ENCODE results near the gene SPOP. TPM values are rescaled to one million over a fixed set of nuclear protein-coding genes. Genes with fewer than 3 reads are reported as not detected.
A peak's percentile ranks its signal among the peaks of the same experiment; 100 is the strongest.
"Not testable (repeated sequence)": the region's sequence is repeated elsewhere in the genome, so short reads cannot be mapped to it uniquely, and the experiment has no call there.

Gene SPOP
- polyA plus RNA-seq (2013, experiment 1 of 2) = 27.3 TPM
- 25.2 TPM for polyA plus RNA-seq (2013, experiment 2 of 2)

- H3K9me3 ChIP-seq (ENCODE audit: insufficient read depth, low read depth, low read length) = peaks cover 4% of the 10 kb centered on the region; the same call in 1 of the 2 replicates
- H3K36me3 ChIP-seq (ENCODE audit: insufficient read depth, low read length) = peaks cover 10% of the 10 kb centered on the region; the same call in 1 of the 2 replicates
- H3K4me3 ChIP-seq (ENCODE audit: low read length) = peak within 1 kb of the TSS; percentile 82
- H3K4me1 ChIP-seq (ENCODE audit: insufficient read depth, low read length) = peaks cover 13% of the 10 kb centered on the region
- H3K9ac ChIP-seq (ENCODE audit: low read depth, low read length) = peak within 1 kb of the TSS; percentile 81
- 17% methylated on average over 52 of the region's 53 CpGs for WGBS
- H3K27ac ChIP-seq (ENCODE audit: low read depth, low read length) = peak within 1 kb of the TSS; percentile 92
- H3K27me3 ChIP-seq (ENCODE audit: insufficient read depth, low read length) = no peaks in the 10 kb centered on the region
Observed at GRCh38 chr17:49677933-49678847, at the start of gene SPOP. Gene SPOP, minus strand, starts transcription at chr17:49678097. Its CDS starts 55,287 bp downstream, at chr17:49622810.

GRCh38 chr17:49727380-49727779 lies 49.5 kb upstream of the SPOP start:
- Histone ChIP-seq H3K9ac (ENCODE audit: low read depth, low read length) (no peak overlapping the region), H3K36me3 (ENCODE audit: insufficient read depth, low read length) (peaks cover 17% of the 10 kb centered on the region), H3K27ac (ENCODE audit: low read depth, low read length) (no peak overlapping the region)

GRCh38 chr17:49725452-49726130 lies 47.7 kb upstream of the SPOP start:
- Histone ChIP-seq H3K36me3 (ENCODE audit: insufficient read depth, low read length) (peaks cover 30% of the 10 kb centered on the region), H3K4me3 (ENCODE audit: low read length) (no peak overlapping the region), H3K9me3 (ENCODE audit: insufficient read depth, low read depth, low read length) (no peaks in the 10 kb centered on the region), H3K27me3 (ENCODE audit: insufficient read depth, low read length) (no peaks in the 10 kb centered on the region), H3K9ac (ENCODE audit: low read depth, low read length) (no peak overlapping the region), H3K27ac (ENCODE audit: low read depth, low read length) (no peak overlapping the region), H3K4me1 (ENCODE audit: insufficient read depth, low read length) (no peaks in the 10 kb centered on the region; the same call in 1 of the 2 replicates)
- WGBS = 95% methylated on average over 7 of the region's 7 CpGs

More at GRCh38 chr17:49727380-49727779, 49.5 kb upstream of the SPOP start:
- Histone ChIP-seq H3K9me3 (ENCODE audit: insufficient read depth, low read depth, low read length) (no peaks in the 10 kb centered on the region), H3K27me3 (ENCODE audit: insufficient read depth, low read length) (no peaks in the 10 kb centered on the region), H3K4me3 (ENCODE audit: low read length) (no peak overlapping the region), H3K4me1 (ENCODE audit: insufficient read depth, low read length) (no peaks in the 10 kb centered on the region; the same call in 1 of the 2 replicates)
- WGBS = 97% methylated on average over 4 of the region's 4 CpGs

- H3K9ac ChIP-seq (ENCODE audit: low read depth, low read length); H3K4me1 ChIP-seq (ENCODE audit: insufficient read depth, low read length); H3K27ac ChIP-seq (ENCODE audit: low read depth, low read length); H3K4me3 ChIP-seq (ENCODE audit: low read length); H3K27me3 ChIP-seq (ENCODE audit: insufficient read depth, low read length); H3K9me3 ChIP-seq (ENCODE audit: insufficient read depth, low read depth, low read length): not testable (repeated sequence)
- peaks cover 40% of the 10 kb centered on the region for H3K36me3 ChIP-seq (ENCODE audit: insufficient read depth, low read length)
- WGBS = 94% methylated on average over 6 of the region's 6 CpGs
Observed at GRCh38 chr17:49724552-49724951, 46.7 kb upstream of the SPOP start.

GRCh38 chr17:49723423-49723822 lies 45.5 kb upstream of the SPOP start:
- 87% methylated on average over 8 of the region's 8 CpGs for WGBS
- H3K9ac ChIP-seq (ENCODE audit: low read depth, low read length) = no peak overlapping the region
- no peaks in the 10 kb centered on the region; the same call in 1 of the 2 replicates for H3K4me1 ChIP-seq (ENCODE audit: insufficient read depth, low read length)
- H3K9me3 ChIP-seq (ENCODE audit: insufficient read depth, low read depth, low read length) = no peaks in the 10 kb centered on the region
- H3K27me3 ChIP-seq (ENCODE audit: insufficient read depth, low read length) = no peaks in the 10 kb centered on the region
- H3K4me3 ChIP-seq (ENCODE audit: low read length) = no peak overlapping the region
- H3K27ac ChIP-seq (ENCODE audit: low read depth, low read length) = no peak overlapping the region
- H3K36me3 ChIP-seq (ENCODE audit: insufficient read depth, low read length) = peaks cover 45% of the 10 kb centered on the region

- H3K27ac ChIP-seq (ENCODE audit: low read depth, low read length) = no peak overlapping the region
- WGBS = 92% methylated on average over 3 of the region's 3 CpGs
- H3K27me3 ChIP-seq (ENCODE audit: insufficient read depth, low read length) = no peaks in the 10 kb centered on the region
- no peak overlapping the region for H3K4me3 ChIP-seq (ENCODE audit: low read length)
- no peaks in the 10 kb centered on the region for H3K9me3 ChIP-seq (ENCODE audit: insufficient read depth, low read depth, low read length)
- no peak overlapping the region for H3K9ac ChIP-seq (ENCODE audit: low read depth, low read length)
- H3K36me3 ChIP-seq (ENCODE audit: insufficient read depth, low read length) = peaks cover 58% of the 10 kb centered on the region
- no peaks in the 10 kb centered on the region; the same call in 1 of the 2 replicates for H3K4me1 ChIP-seq (ENCODE audit: insufficient read depth, low read length)
Observed at GRCh38 chr17:49722066-49722465, 44.2 kb upstream of the SPOP start.

- H3K36me3 ChIP-seq (ENCODE audit: insufficient read depth, low read length) = peaks cover 80% of the 10 kb centered on the region
- H3K4me3 ChIP-seq (ENCODE audit: low read length) = no peak overlapping the region
- H3K9ac ChIP-seq (ENCODE audit: low read depth, low read length) = no peak overlapping the region
- no peak overlapping the region for H3K27ac ChIP-seq (ENCODE audit: low read depth, low read length)
- WGBS = 97% methylated on average over 10 of the region's 10 CpGs
- H3K4me1 ChIP-seq (ENCODE audit: insufficient read depth, low read length) = no peaks in the 10 kb centered on the region
- H3K27me3 ChIP-seq (ENCODE audit: insufficient read depth, low read length) = no peaks in the 10 kb centered on the region
- no peaks in the 10 kb centered on the region for H3K9me3 ChIP-seq (ENCODE audit: insufficient read depth, low read depth, low read length)
Observed at GRCh38 chr17:49717371-49717861, 39.5 kb upstream of the SPOP start.

- H3K36me3 ChIP-seq (ENCODE audit: insufficient read depth, low read length) = peaks cover 79% of the 10 kb centered on the region
- no peak overlapping the region for H3K9ac ChIP-seq (ENCODE audit: low read depth, low read length)
- no peaks in the 10 kb centered on the region for H3K9me3 ChIP-seq (ENCODE audit: insufficient read depth, low read depth, low read length)
- WGBS = 93% methylated on average over 1 of the region's 1 CpG
- H3K4me3 ChIP-seq (ENCODE audit: low read length) = no peak overlapping the region
- H3K27ac ChIP-seq (ENCODE audit: low read depth, low read length) = no peak overlapping the region
- no peaks in the 10 kb centered on the region for H3K27me3 ChIP-seq (ENCODE audit: insufficient read depth, low read length)
- H3K4me1 ChIP-seq (ENCODE audit: insufficient read depth, low read length) = no peaks in the 10 kb centered on the region
Observed at GRCh38 chr17:49716668-49717364, 38.9 kb upstream of the SPOP start.

GRCh38 chr17:49715717-49716279 lies 37.9 kb upstream of the SPOP start:
- Histone ChIP-seq H3K9ac (ENCODE audit: low read depth, low read length) (no peak overlapping the region), H3K36me3 (ENCODE audit: insufficient read depth, low read length) (peaks cover 73% of the 10 kb centered on the region), H3K27ac (ENCODE audit: low read depth, low read length) (no peak overlapping the region), H3K4me3 (ENCODE audit: low read length) (no peak overlapping the region), H3K4me1 (ENCODE audit: insufficient read depth, low read length) (no peaks in the 10 kb centered on the region), H3K27me3 (ENCODE audit: insufficient read depth, low read length) (no peaks in the 10 kb centered on the region), H3K9me3 (ENCODE audit: insufficient read depth, low read depth, low read length) (no peaks in the 10 kb centered on the region)
- WGBS = 92% methylated on average over 9 of the region's 9 CpGs

- Histone ChIP-seq H3K9me3 (ENCODE audit: insufficient read depth, low read depth, low read length) (no peaks in the 10 kb centered on the region), H3K4me1 (ENCODE audit: insufficient read depth, low read length) (no peaks in the 10 kb centered on the region), H3K36me3 (ENCODE audit: insufficient read depth, low read length) (peaks cover 72% of the 10 kb centered on the region), H3K27me3 (ENCODE audit: insufficient read depth, low read length) (no peaks in the 10 kb centered on the region), H3K4me3 (ENCODE audit: low read length) (no peak overlapping the region), H3K9ac (ENCODE audit: low read depth, low read length) (no peak overlapping the region), H3K27ac (ENCODE audit: low read depth, low read length) (no peak overlapping the region)
- 91% methylated on average over 4 of the region's 4 CpGs for WGBS
Observed at GRCh38 chr17:49715216-49715615, 37.3 kb upstream of the SPOP start.
